Sigmoid colon (tissue), 7 donors: ENCODE measurements around the gene RNF187. TPM values are rescaled to one million over a fixed set of nuclear protein-coding genes. Genes with fewer than 3 reads are reported as not detected.

Experiments used
- DNase-seq: peaks from one replicate; pipeline ENCODE4 v3.0.0-alpha.2; 2019
- H3K27ac ChIP-seq, 4 donors: fragments of 200-600 bp; sonication (generic); one replicate each; pipeline ENCODE4 v1.5.1; 2016 to 2019; ENCODE audit warnings: mild to moderate bottlenecking in 1 of 4
- H3K27me3 ChIP-seq, 3 donors: fragments of 200-600 bp; sonication (generic); one replicate each; pipeline ENCODE4 v1.5.1; 2019; ENCODE audit warnings: mild to moderate bottlenecking in 1 of 3
- H3K36me3 ChIP-seq, 4 donors: fragments of 200-600 bp; sonication (generic); one replicate each; pipeline ENCODE4 v1.5.1; 2016 to 2019
- H3K4me1 ChIP-seq, 4 donors: fragments of 200-600 bp; sonication (generic); one replicate each; pipeline ENCODE4 v1.5.1; 2017 to 2019
- H3K4me3 ChIP-seq, 4 donors: fragments of 200-600 bp; sonication (generic); one replicate each; pipeline ENCODE4 v1.5.1; 2017 to 2019; ENCODE audit warnings: mild to moderate bottlenecking in 2 of 4, moderate library complexity in 1 of 4
- H3K9me3 ChIP-seq, 4 donors: fragments of 200-600 bp in 3 of 4; sonication (generic) in 3 of 4; one replicate each; pipeline versions ENCODE4 v1.5.1 to v1.6.1; 2013 to 2019
- EP300 ChIP-seq, 4 donors: sonication (generic); formaldehyde crosslinking; IDR thresholded peaks; one replicate each; pipeline ENCODE4 v1.6.1; 2017; ENCODE audit warnings: antibody characterized with exemption in 4 of 4
- POLR2A ChIP-seq, 2 donors: fragments of 450-650 bp; IDR thresholded peaks; one replicate each; pipeline ENCODE4 v1.6.1; 2016; ENCODE audit warnings: antibody characterized with exemption in 2 of 2, mild to moderate bottlenecking in 2 of 2, moderate library complexity in 2 of 2
- POLR2AphosphoS5 ChIP-seq, 4 donors: sonication (generic); formaldehyde crosslinking; IDR thresholded peaks; one replicate each; pipeline ENCODE4 v1.6.1; 2017; ENCODE audit warnings: antibody characterized with exemption in 4 of 4
- WGBS, 2 donors: extraction: QIAGEN DNeasy Blood & Tissue Kit; methylation state at CpG; one replicate each; pipeline ENCODE4 v1.1.7; 2013; 5-methylcytosine and 5-hydroxymethylcytosine counted together
- intact Hi-C: fragments of 100-400 bp; cut with DNase I; formaldehyde crosslinking; loops from one replicate; pipeline ENCODE4 v1.15.1; 2023
- polyA plus RNA-seq, 3 donors: library from polyadenylated mRNA; stranded (reverse); fragments of 200-250 nt; gene quantifications; one replicate each; pipeline ENCODE4 v1.2.3, GENCODE V29; 2013
- small RNA-seq, 3 donors: library from RNA; depleted of rRNA; stranded (forward); fragments of <200 nt; gene quantifications; one replicate each; pipeline ENCODE3, GENCODE V24; 2016
- total RNA-seq, 4 donors: library from RNA; depleted of rRNA; stranded (reverse); fragments of >200 nt; gene quantifications; one replicate each; pipeline ENCODE4 v1.1.0, GENCODE V29; 2016
- TF ChIP-seq, protein P1 (sequence below), 4 experiments: fragments of 450-650 bp in 3 of 4; fragments of 200-600 bp in 1 of 4; IDR thresholded peaks; one replicate each; pipeline ENCODE4 v1.5.1; 2016 to 2019; ENCODE audit warnings: antibody characterized with exemption in 4 of 4, mild to moderate bottlenecking in 3 of 4, moderate library complexity in 2 of 4
- donor health status: healthy with polysubstance abuse.
- donor health status: Bipolar disorder and iron deficiency.
- donor health status: healthy.

RNF187 gene
- total and polyA plus RNA-seq, 7 donors: 17.3 to 39.8 (median 24.3) TPM

DNA sequence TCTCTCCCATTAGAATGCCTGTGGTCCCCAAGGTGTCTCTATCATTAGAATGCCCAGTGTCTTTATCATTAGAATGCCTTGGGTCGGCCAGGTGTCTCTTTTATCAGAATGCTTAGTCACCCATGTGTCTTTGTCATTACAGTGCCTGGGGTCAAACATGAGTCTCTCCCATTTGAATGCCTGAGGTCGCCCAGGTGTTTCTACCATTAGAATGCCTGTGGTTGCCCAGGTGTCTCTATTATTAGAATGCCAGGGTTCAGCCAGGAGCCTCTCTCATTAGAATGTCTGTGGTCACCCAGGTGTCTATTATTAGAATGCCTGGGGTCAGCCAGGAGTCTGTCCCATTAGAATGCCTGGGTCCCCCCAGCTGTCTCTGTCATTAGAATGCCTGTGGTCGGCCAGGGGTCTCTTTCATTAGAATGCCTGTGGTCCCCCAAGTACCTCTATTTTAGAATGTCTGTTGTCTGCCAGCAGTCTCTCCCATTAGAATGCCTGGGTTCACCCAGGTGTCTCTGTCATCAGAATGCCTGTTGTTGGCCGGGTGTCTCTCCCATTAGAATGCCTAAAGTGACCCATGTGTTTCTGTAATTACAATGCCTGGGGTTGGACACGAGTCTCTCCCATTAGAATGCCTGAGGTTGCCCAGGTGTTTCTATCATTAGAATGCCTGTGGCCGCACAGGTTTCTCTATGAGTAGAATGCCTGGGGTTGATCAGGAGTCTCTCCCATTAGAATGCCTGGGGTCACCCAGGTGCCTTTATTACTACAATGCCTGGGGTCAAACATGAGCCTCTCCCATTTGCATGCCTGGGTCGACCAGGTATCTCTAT is 57.1 kb downstream of the RNF187 start:
- Histone ChIP-seq H3K4me1 (no peaks in the 10 kb centered on the region), H3K36me3 (no peaks in the 10 kb centered on the region), H3K9me3 (no peaks in the 10 kb centered on the region), H3K27me3 (peaks cover 0 to 5% (median 0%) of the 10 kb centered on the region in 3 donors), H3K4me3 (no peak overlapping the region), H3K27ac (no peak overlapping the region)
- 54 to 60% methylated on average over 7 of the region's 7 CpGs for whole genome bisulfite sequencing, 2 donors
- no peak for DNase-seq
- TF ChIP-seq, protein P1, sequence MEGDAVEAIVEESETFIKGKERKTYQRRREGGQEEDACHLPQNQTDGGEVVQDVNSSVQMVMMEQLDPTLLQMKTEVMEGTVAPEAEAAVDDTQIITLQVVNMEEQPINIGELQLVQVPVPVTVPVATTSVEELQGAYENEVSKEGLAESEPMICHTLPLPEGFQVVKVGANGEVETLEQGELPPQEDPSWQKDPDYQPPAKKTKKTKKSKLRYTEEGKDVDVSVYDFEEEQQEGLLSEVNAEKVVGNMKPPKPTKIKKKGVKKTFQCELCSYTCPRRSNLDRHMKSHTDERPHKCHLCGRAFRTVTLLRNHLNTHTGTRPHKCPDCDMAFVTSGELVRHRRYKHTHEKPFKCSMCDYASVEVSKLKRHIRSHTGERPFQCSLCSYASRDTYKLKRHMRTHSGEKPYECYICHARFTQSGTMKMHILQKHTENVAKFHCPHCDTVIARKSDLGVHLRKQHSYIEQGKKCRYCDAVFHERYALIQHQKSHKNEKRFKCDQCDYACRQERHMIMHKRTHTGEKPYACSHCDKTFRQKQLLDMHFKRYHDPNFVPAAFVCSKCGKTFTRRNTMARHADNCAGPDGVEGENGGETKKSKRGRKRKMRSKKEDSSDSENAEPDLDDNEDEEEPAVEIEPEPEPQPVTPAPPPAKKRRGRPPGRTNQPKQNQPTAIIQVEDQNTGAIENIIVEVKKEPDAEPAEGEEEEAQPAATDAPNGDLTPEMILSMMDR (IDR thresholded peaks at IDR 0.05): no peak
- no peak for TF ChIP-seq POLR2AphosphoS5 (IDR thresholded peaks at IDR 0.05)
- intact Hi-C loops: no loop called here

DNA sequence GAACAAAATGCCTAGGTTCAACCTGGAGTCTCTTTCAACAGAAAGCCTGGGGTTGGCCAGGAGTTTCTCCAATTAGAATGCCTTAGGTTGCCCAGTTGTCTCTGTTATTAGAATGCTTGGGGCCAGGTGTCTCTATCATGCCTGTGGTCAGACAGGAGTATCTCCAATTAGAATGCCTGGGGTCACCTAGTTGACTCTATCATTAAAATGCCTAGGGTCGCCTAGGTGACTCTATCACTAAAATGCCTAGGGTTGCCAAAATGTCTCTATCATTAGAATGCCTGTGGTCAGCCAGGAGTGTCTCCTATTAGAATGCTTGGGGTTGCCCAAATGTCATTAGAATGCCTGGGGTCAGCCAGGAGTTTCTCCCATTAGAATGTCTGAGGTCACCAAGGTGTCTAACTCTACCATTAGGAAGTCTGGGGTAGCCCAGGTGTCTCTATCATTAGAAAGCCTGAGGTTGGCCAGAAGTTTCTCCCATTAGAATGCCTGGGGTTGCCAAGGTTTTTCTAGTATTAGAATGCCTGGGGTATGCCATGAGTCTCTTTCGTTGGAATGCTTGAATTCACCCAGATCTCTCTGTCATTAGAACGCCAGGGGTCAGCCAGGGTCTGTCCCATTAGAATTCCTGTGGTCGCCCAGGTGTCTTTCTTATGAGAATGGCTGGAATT is 57.9 kb downstream of the RNF187 start:
- Histone ChIP-seq H3K4me3 (no peak overlapping the region), H3K27me3 (peaks cover 0 to 5% (median 0%) of the 10 kb centered on the region in 3 donors), H3K4me1 (no peaks in the 10 kb centered on the region), H3K9me3 (no peaks in the 10 kb centered on the region), H3K27ac (no peak overlapping the region), H3K36me3 (no peaks in the 10 kb centered on the region)
- DNase-seq: no peak
- TF ChIP-seq EP300 (IDR thresholded peaks at IDR 0.05) (no peak), POLR2AphosphoS5 (IDR thresholded peaks at IDR 0.05) (no peak), POLR2A (IDR thresholded peaks at IDR 0.05) (no peak)
- TF ChIP-seq, protein P1 (IDR thresholded peaks at IDR 0.05): no peak
- 51 to 54% methylated on average over 4 of the region's 4 CpGs for WGBS, 2 donors
- intact Hi-C loops: no loop called here

Small RNA genes lying within 50 kb of the gene (small RNA-seq; reads per million reads assigned to genes)
- gene MIR4666A: 0 to 0.24 (median 0) reads per million in 3 donors

Other genes with a start within 250 kb of the RNF187 start
- 10 to 100 TPM; 11.8 to 19.6 (median 16.0) TPM for gene TRIM11, start 80.5 kb upstream of the RNF187 start, total RNA-seq
- 10 to 100 TPM; 12.0 to 32.9 (median 14.3) TPM for gene TRIM11, start 80.5 kb upstream of the RNF187 start, polyA plus RNA-seq
- under 1 TPM in 1 of 4 donors, not detected in 3; 0.95 TPM for gene TRIM17, start 70.5 kb upstream of the RNF187 start, total RNA-seq
- gene TRIM17, start 70.5 kb upstream of the RNF187 start, polyA plus RNA-seq: under 1 TPM in 1 of 3 donors, not detected in 2; 0.44 TPM
- gene RHOU, start 248.1 kb downstream of the RNF187 start, total RNA-seq: 10 to 100 TPM in 3 of 4 donors, 1 to 10 TPM in 1; 9.7 to 24.6 (median 15.1) TPM
- gene RHOU, start 248.1 kb downstream of the RNF187 start, polyA plus RNA-seq: 10 to 100 TPM; 18.3 to 58.7 (median 36.0) TPM